BE2C (cell line): ENCODE measurements around the gene JARID2.
"Not testable (repeated sequence)": the region's sequence is repeated elsewhere in the genome, so short reads cannot be mapped to it uniquely, and the experiment has no call there.

Source experiments
- DNase-seq: peaks from one replicate; pipeline ENCODE4 v3.0.0-alpha.2; 2020
- H3K27me3 ChIP-seq: fragments of 250-450 bp; sonication (Bioruptor Pico); 2 replicates; pipeline ENCODE4 v1.5.1; 2020; ENCODE audit warnings: mild to moderate bottlenecking
- H3K36me3 ChIP-seq: fragments of 250-450 bp; sonication (Bioruptor Pico); 2 replicates; pipeline ENCODE4 v1.5.1; 2020; ENCODE audit warnings: mild to moderate bottlenecking
- H3K4me1 ChIP-seq: fragments of 250-450 bp; sonication (Bioruptor Pico); 2 replicates; pipeline ENCODE4 v1.5.1; 2020
- H3K4me3 ChIP-seq: 2 replicates; pipeline ENCODE4 v1.5.1; 2011; ENCODE audit warnings: low read depth, low read length
- H3K9me3 ChIP-seq: fragments of 250-450 bp; sonication (Bioruptor Pico); 2 replicates; pipeline ENCODE4 v1.5.1; 2020
- CTCF ChIP-seq: IDR thresholded peaks from 2 replicates; pipeline ENCODE4 v1.5.1; 2012; ENCODE audit warnings: mild to moderate bottlenecking, low read depth, low read length

The JARID2 gene

GRCh38 chr6:15538106-15538505, 292.2 kb downstream of the JARID2 start:
- no peaks in the 10 kb centered on the region for H3K36me3 ChIP-seq
- H3K9me3 ChIP-seq, result no peaks in the 10 kb centered on the region
- no peaks in the 10 kb centered on the region for H3K27me3 ChIP-seq
- no peaks in the 10 kb centered on the region for H3K4me1 ChIP-seq
- no peak overlapping the region for H3K4me3 ChIP-seq
- TF ChIP-seq CTCF, result no peak
- no peak for DNase-seq

- TF ChIP-seq CTCF, result no peak
- DNase-seq, result no peak
- H3K9me3 ChIP-seq, result no peaks in the 10 kb centered on the region
- H3K4me1 ChIP-seq, result no peaks in the 10 kb centered on the region
- no peak overlapping the region for H3K4me3 ChIP-seq
- H3K27me3 ChIP-seq, result no peaks in the 10 kb centered on the region
- no peaks in the 10 kb centered on the region for H3K36me3 ChIP-seq
Observed at GRCh38 chr6:15538766-15539495, 293.1 kb downstream of the JARID2 start.

- TF ChIP-seq CTCF, result no peak
- no peak overlapping the region for H3K4me3 ChIP-seq
- no peaks in the 10 kb centered on the region for H3K27me3 ChIP-seq
- no peak for DNase-seq
- no peaks in the 10 kb centered on the region for H3K9me3 ChIP-seq
- no peaks in the 10 kb centered on the region for H3K4me1 ChIP-seq
- H3K36me3 ChIP-seq, result no peaks in the 10 kb centered on the region
Observed at GRCh38 chr6:15539722-15540270, 293.9 kb downstream of the JARID2 start.

GRCh38 chr6:15543332-15543917, 297.6 kb downstream of the JARID2 start:
- not testable (repeated sequence) for H3K36me3 ChIP-seq, H3K9me3 ChIP-seq, H3K4me3 ChIP-seq, H3K27me3 ChIP-seq, H3K4me1 ChIP-seq, DNase-seq

- Histone ChIP-seq H3K36me3 (no peaks in the 10 kb centered on the region), H3K9me3 (no peaks in the 10 kb centered on the region)
- no peak for DNase-seq
Observed at GRCh38 chr6:15544321-15544900, 298.5 kb downstream of the JARID2 start.

GRCh38 chr6:15546591-15546990, 300.7 kb downstream of the JARID2 start:
- no peak for DNase-seq
- peaks cover 3% of the 10 kb centered on the region for H3K4me1 ChIP-seq
- H3K4me3 ChIP-seq, result no peak overlapping the region
- no peaks in the 10 kb centered on the region for H3K36me3 ChIP-seq
- no peak for TF ChIP-seq CTCF
- no peaks in the 10 kb centered on the region for H3K9me3 ChIP-seq
- H3K27me3 ChIP-seq, result no peaks in the 10 kb centered on the region

More at GRCh38 chr6:15544321-15544900, 298.5 kb downstream of the JARID2 start:
- H3K27me3 ChIP-seq, result no peaks in the 10 kb centered on the region
- H3K4me1 ChIP-seq, result no peaks in the 10 kb centered on the region
- H3K4me3 ChIP-seq, result no peak overlapping the region
- TF ChIP-seq CTCF, result no peak
